H9 (cell line): ENCODE data around the gene ARHGAP25. TPM values are rescaled to one million over a fixed set of nuclear protein-coding genes. Genes with fewer than 3 reads are reported as not detected.
A peak's percentile ranks its signal among the peaks of the same experiment; 100 is the strongest.

Experiments
- DNase-seq: peaks from one replicate; pipeline ENCODE4 v3.0.0-alpha.2; 2017
- H2AFZ ChIP-seq: one replicate; pipeline ENCODE4 v1.6.1; 2013; ENCODE audit warnings: mild to moderate bottlenecking, low read length, control low read depth, moderate library complexity
- H2AK5ac ChIP-seq: 2 replicates; pipeline ENCODE4 v1.6.1; 2013; ENCODE audit warnings: low read length, control low read depth, mixed read lengths; ENCODE audit not compliant: insufficient read length
- H2BK120ac ChIP-seq: one replicate; pipeline ENCODE4 v1.6.1; 2013; ENCODE audit warnings: low read depth, mild to moderate bottlenecking, low read length, control low read depth, inconsistent platforms; ENCODE audit not compliant: poor library complexity, severe bottlenecking
- H2BK12ac ChIP-seq: 2 replicates; pipeline ENCODE4 v1.6.1; 2013; ENCODE audit warnings: low read length, control low read depth, mixed read lengths, low read depth; ENCODE audit not compliant: insufficient read length
- H2BK15ac ChIP-seq: 2 replicates; pipeline ENCODE4 v1.6.1; 2013; ENCODE audit warnings: low read depth, low read length, control low read depth
- H2BK20ac ChIP-seq: one replicate; pipeline ENCODE4 v1.6.1; 2013; ENCODE audit warnings: low read depth, mild to moderate bottlenecking, low read length, control low read depth, inconsistent platforms; ENCODE audit not compliant: poor library complexity, severe bottlenecking
- H2BK5ac ChIP-seq: 2 replicates; pipeline ENCODE4 v1.6.1; 2013; ENCODE audit warnings: low read length, control low read depth, mixed read lengths; ENCODE audit not compliant: insufficient read length
- H3K14ac ChIP-seq: 2 replicates; pipeline ENCODE4 v1.6.1; 2013; ENCODE audit warnings: low read length, control low read depth; ENCODE audit not compliant: insufficient read depth
- H3K18ac ChIP-seq: 2 replicates; pipeline ENCODE4 v1.6.1; 2013; ENCODE audit warnings: low read depth, mild to moderate bottlenecking, mixed read lengths, low read length, control low read depth; ENCODE audit not compliant: insufficient read length
- H3K23ac ChIP-seq: 2 replicates; pipeline ENCODE4 v1.6.1; 2013; ENCODE audit warnings: low read length, control low read depth, mixed read lengths, low read depth; ENCODE audit not compliant: insufficient read length
- H3K23me2 ChIP-seq: 2 replicates; pipeline ENCODE4 v1.6.1; 2013; ENCODE audit warnings: low read depth, mild to moderate bottlenecking, mixed read lengths, low read length, control low read depth; ENCODE audit not compliant: insufficient read length, poor library complexity, severe bottlenecking
- H3K27ac ChIP-seq: 2 replicates; pipeline ENCODE4 v1.5.1; 2013; ENCODE audit warnings: low read length, control low read depth, mixed read lengths, low read depth; ENCODE audit not compliant: insufficient read length
- H3K27me3 ChIP-seq: 2 replicates; pipeline ENCODE4 v1.6.1; 2013; ENCODE audit warnings: low read length, control low read depth, inconsistent platforms; ENCODE audit not compliant: insufficient read depth
- H3K4ac ChIP-seq: 2 replicates; pipeline ENCODE4 v1.6.1; 2013; ENCODE audit warnings: low read depth, mild to moderate bottlenecking, control low read depth, inconsistent platforms, low read length, moderate library complexity
- H3K4me1 ChIP-seq: 2 replicates; pipeline ENCODE4 v1.6.1; 2013; ENCODE audit warnings: low read length, control low read depth, inconsistent platforms; ENCODE audit not compliant: insufficient read depth
- H3K4me2 ChIP-seq: 2 replicates; pipeline ENCODE4 v1.6.1; 2013; ENCODE audit warnings: low read length, control low read depth, mixed read lengths; ENCODE audit not compliant: insufficient read length, insufficient read depth
- H3K56ac ChIP-seq: 2 replicates; pipeline ENCODE4 v1.6.1; 2013; ENCODE audit warnings: low read depth, mild to moderate bottlenecking, mixed read lengths, low read length, control low read depth; ENCODE audit not compliant: insufficient read length
- H3K79me1 ChIP-seq: 2 replicates; pipeline ENCODE4 v1.6.1; 2013; ENCODE audit warnings: low read depth, mild to moderate bottlenecking, moderate library complexity, low read length, control low read depth, inconsistent platforms; ENCODE audit not compliant: insufficient read depth, poor library complexity, severe bottlenecking
- H3K79me2 ChIP-seq: 2 replicates; pipeline ENCODE4 v1.6.1; 2013; ENCODE audit warnings: low read length, control low read depth, inconsistent platforms; ENCODE audit not compliant: insufficient read depth
- H3K9ac ChIP-seq: 2 replicates; pipeline ENCODE4 v1.6.1; 2013; ENCODE audit warnings: low read length, control low read depth, mixed read lengths; ENCODE audit not compliant: insufficient read length; ENCODE audit errors: extremely low read depth
- H3K9me3 ChIP-seq: one replicate; pipeline ENCODE4 v1.6.1; 2013; ENCODE audit warnings: low read depth, low read length, inconsistent platforms; ENCODE audit not compliant: control insufficient read depth
- H3T11ph ChIP-seq: one replicate; pipeline ENCODE4 v1.6.1; 2013; ENCODE audit warnings: mild to moderate bottlenecking, low read length, control low read depth, inconsistent platforms
- H4K20me1 ChIP-seq: one replicate; pipeline ENCODE4 v1.6.1; 2013; ENCODE audit not compliant: control insufficient read depth, insufficient read length, insufficient read depth
- H4K5ac ChIP-seq: 2 replicates; pipeline ENCODE4 v1.6.1; 2013; ENCODE audit warnings: low read depth, mild to moderate bottlenecking, mixed read lengths, low read length, control low read depth; ENCODE audit not compliant: insufficient read length
- H4K8ac ChIP-seq: replicated peaks from 2 replicates; pipeline ENCODE4 v1.6.1; 2013; ENCODE audit warnings: low read length, control low read depth, mixed read lengths, low read depth; ENCODE audit not compliant: insufficient read length
- H4K91ac ChIP-seq: 2 replicates; pipeline ENCODE4 v1.6.1; 2013; ENCODE audit warnings: low read depth, mild to moderate bottlenecking, moderate library complexity, mixed read lengths, low read length, control low read depth; ENCODE audit not compliant: insufficient read length
- H3K27ac Mint-ChIP-seq, 3 experiments: 2 replicates in 2 of 3; 3 replicates in 1 of 3; pipeline ENCODE4 v1.8.0; 2020 to 2021; ENCODE audit warnings: mixed read lengths in 3 of 3, mild to moderate bottlenecking in 1 of 3, moderate library complexity in 1 of 3
- H3K27me3 Mint-ChIP-seq: 2 replicates; pipeline ENCODE4 v1.8.0; 2021; ENCODE audit warnings: low read depth, mild to moderate bottlenecking, moderate library complexity, mixed read lengths
- H3K36me3 Mint-ChIP-seq, 3 experiments: 2 replicates in 2 of 3; 3 replicates in 1 of 3; pipeline ENCODE4 v1.8.0; 2020 to 2021; ENCODE audit warnings: low read depth in 3 of 3, mixed read lengths in 3 of 3; ENCODE audit not compliant: insufficient read depth in 1 of 3
- H3K4me1 Mint-ChIP-seq, 2 experiments: 2 replicates each; pipeline ENCODE4 v1.8.0; 2020; ENCODE audit warnings: mixed read lengths in 2 of 2
- H3K4me3 Mint-ChIP-seq, 2 experiments: 2 replicates in 1 of 2; 3 replicates in 1 of 2; pipeline ENCODE4 v1.8.0; 2020 to 2021; ENCODE audit warnings: mild to moderate bottlenecking in 2 of 2, mixed read lengths in 2 of 2, moderate library complexity in 1 of 2
- H3K9me3 Mint-ChIP-seq, 2 experiments: 2 replicates in 1 of 2; 3 replicates in 1 of 2; pipeline ENCODE4 v1.8.0; 2020; ENCODE audit warnings: mild to moderate bottlenecking in 2 of 2, mixed read lengths in 2 of 2, moderate library complexity in 1 of 2
- WGBS: extraction: QIAGEN DNeasy Blood & Tissue Kit; methylation state at CpG from one replicate; pipeline ENCODE4 v1.1.7; 2013; ENCODE audit warnings: missing lambda C conversion rate, low lambda C conversion rate, mixed read lengths; ENCODE audit not compliant: insufficient read length; ENCODE audit errors: extremely low coverage; 5-methylcytosine and 5-hydroxymethylcytosine counted together
- total RNA-seq: library from RNA; stranded (reverse); gene quantifications from 2 replicates; pipeline ENCODE4 v1.2.1, GENCODE V29; 2021
- TF ChIP-seq, protein P1 (sequence below): fragments of 200-600 bp; sonication (generic); conservative IDR thresholded peaks from 3 replicates; pipeline ENCODE4 v1.8.0; 2021; ENCODE audit warnings: antibody characterized with exemption, mild to moderate bottlenecking

ARHGAP25 gene
- total RNA-seq, 1 experiment from 2014 or later: 1.3 TPM

DNA sequence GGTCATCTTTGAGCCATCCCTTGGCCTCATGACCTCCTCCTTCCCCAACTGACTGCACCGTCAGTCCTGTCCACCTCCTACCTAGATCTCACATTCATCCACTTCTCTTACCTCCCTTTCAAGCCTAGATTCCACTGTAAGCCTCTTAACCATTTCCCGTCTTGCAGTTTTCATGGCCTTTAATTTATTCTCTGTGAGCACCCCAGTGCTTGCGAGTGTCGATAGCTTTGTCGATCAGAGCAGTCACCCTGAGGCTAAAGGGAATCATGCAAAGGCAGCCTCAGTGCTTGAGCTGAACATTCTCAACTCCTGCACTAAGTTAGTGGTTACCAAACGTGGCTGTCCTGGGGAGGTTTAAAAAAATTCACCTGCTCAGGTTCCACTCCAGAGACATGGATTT lies 14.7 kb downstream of the ARHGAP25 start:
- Mint-ChIP-seq H3K4me3 (no peak overlapping the region; a peak in 1 of 5 replicates), H3K27me3 (no peaks in the 10 kb centered on the region; the same call in 1 of the 2 replicates), H3K36me3 (peaks cover 0 to 6% (median 5%) of the 10 kb centered on the region in 3 experiments; a peak in 4 of 7 replicates), H3K27ac (0 out of 7 replicates have a peak overlapping the region, but pooled peaks of 2 of the 3 experiments have one; percentile 12 to 26), H3K9me3 (no peaks in the 10 kb centered on the region; a peak in 1 of 5 replicates), H3K4me1 (peaks cover 8% of the 10 kb centered on the region in 2 experiments)
- Histone ChIP-seq H3K23me2 (no peaks in the 10 kb centered on the region), H3K79me1 (no peaks in the 10 kb centered on the region), H3K27me3 (no peaks in the 10 kb centered on the region), H2AFZ (no peak overlapping the region), H4K5ac (no peak overlapping the region), H3K27ac (no peak overlapping the region), H3K23ac (no peak overlapping the region), H2BK5ac (no peak overlapping the region), H3K4ac (no peak overlapping the region), H3T11ph (no peak overlapping the region), H2BK12ac (no peak overlapping the region), H4K8ac (no peak overlapping the region), H3K9ac (no peak overlapping the region), H3K79me2 (no peaks in the 10 kb centered on the region), H2AK5ac (no peak overlapping the region), H2BK120ac (no peak overlapping the region), H4K20me1 (no peaks in the 10 kb centered on the region), H2BK20ac (no peak overlapping the region), H2BK15ac (no peak overlapping the region), H3K4me2 (no peak overlapping the region), H3K14ac (no peak overlapping the region), H4K91ac (no peak overlapping the region), H3K18ac (no peak overlapping the region), H3K56ac (no peak overlapping the region), H3K4me1 (peaks cover under 1% of the 10 kb centered on the region; the same call in 1 of the 2 replicates), H3K9me3 (no peaks in the 10 kb centered on the region)
- DNase-seq: peak; percentile 7
- TF ChIP-seq, protein P1, sequence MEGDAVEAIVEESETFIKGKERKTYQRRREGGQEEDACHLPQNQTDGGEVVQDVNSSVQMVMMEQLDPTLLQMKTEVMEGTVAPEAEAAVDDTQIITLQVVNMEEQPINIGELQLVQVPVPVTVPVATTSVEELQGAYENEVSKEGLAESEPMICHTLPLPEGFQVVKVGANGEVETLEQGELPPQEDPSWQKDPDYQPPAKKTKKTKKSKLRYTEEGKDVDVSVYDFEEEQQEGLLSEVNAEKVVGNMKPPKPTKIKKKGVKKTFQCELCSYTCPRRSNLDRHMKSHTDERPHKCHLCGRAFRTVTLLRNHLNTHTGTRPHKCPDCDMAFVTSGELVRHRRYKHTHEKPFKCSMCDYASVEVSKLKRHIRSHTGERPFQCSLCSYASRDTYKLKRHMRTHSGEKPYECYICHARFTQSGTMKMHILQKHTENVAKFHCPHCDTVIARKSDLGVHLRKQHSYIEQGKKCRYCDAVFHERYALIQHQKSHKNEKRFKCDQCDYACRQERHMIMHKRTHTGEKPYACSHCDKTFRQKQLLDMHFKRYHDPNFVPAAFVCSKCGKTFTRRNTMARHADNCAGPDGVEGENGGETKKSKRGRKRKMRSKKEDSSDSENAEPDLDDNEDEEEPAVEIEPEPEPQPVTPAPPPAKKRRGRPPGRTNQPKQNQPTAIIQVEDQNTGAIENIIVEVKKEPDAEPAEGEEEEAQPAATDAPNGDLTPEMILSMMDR: no peak
- no CpG with 5 or more reads among the region's 6 CpGs for WGBS
